ENCODE measurements around the gene DCAF5. TPM values are rescaled to one million over a fixed set of nuclear protein-coding genes. Genes with fewer than 3 reads are reported as not detected.

Gene DCAF5
- total and polyA plus RNA-seq, 2 of the 8 experiments (the other 6 are each of a cell fraction or from before 2014, with no cell fraction given), result 24.3 to 31.0 TPM

DNA sequence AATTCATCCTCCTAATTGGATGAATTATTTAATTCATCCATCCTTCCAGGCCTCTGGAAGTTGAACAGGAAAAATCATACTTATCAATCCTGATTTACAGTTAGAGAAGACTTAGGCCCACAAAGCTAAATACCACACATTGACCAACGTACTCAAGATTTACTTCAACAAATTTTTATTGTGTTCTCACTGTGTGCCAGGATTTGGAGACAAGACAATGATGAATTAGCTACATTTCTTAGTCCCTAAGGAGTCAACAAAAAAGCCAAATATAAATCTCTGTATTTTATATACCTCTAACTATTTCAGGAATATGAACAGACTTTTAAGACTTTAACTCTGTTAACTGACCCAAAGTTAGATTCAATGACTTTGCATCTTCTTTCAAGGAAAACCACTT is 63.9 kb downstream of the DCAF5 start:
- CTCF ChIA-PET (ENCODE audit: partially characterized antibody), result interaction anchor here (1.4 to 2.6 kb wide), 6 partner anchors 10 to 175 kb away, joined by 3 to 8 read pairs (median 4); no protein-coding TSS in a partner anchor
- Histone ChIP-seq H4K20me1 (replicated peaks in 1 of 2; ENCODE audit: control insufficient read depth in 1 of 2, insufficient read depth in 2 of 2, low read length in 2 of 2) (no peaks in the 10 kb centered on the region), H3K79me2 (ENCODE audit: control insufficient read depth in 1 of 2, insufficient read depth in 2 of 2, low read length in 2 of 2) (no peaks in the 10 kb centered on the region), H3K9ac (replicated peaks in 1 of 4; ENCODE audit: extremely low read depth in 1 of 4, low read depth in 3 of 4, low read length in 3 of 4) (no peak overlapping the region), H3K27ac (ENCODE audit: low read depth, low read length) (no peak overlapping the region), H4K5ac (ENCODE audit: insufficient read length, low read depth, low read length) (no peak overlapping the region), H3K14ac (ENCODE audit: insufficient read length) (no peak overlapping the region), H3K4me1 (replicated peaks in 1 of 4; ENCODE audit: control insufficient read depth in 3 of 4, insufficient read depth in 4 of 4, low read length in 3 of 4) (peaks cover 1 to 7% (median 3%) of the 10 kb centered on the region in 4 experiments; a peak in 4 of 7 replicates), H3K56ac (replicated peaks; ENCODE audit: insufficient read length, low read depth, low read length) (no peak overlapping the region), H3K23me2 (ENCODE audit: low read depth, low read length) (no peaks in the 10 kb centered on the region), H2BK5ac (ENCODE audit: low read depth, low read length) (no peak overlapping the region), H3K79me1 (ENCODE audit: low read depth, low read length) (no peaks in the 10 kb centered on the region), H2AK5ac (ENCODE audit: low read depth, low read length) (no peak overlapping the region), H4K8ac (ENCODE audit: extremely low read depth, insufficient read depth, low read length) (no peak overlapping the region), H3K36me3 (ENCODE audit: control insufficient read depth in 2 of 4, insufficient read depth in 4 of 4, low read length in 3 of 4) (peaks cover 4 to 10% (median 6%) of the 10 kb centered on the region in 4 experiments; a peak in 3 of 8 replicates), H3K4me3 (ENCODE audit: extremely low read depth in 1 of 4, insufficient read depth in 2 of 4, low read depth in 3 of 4, low read length in 4 of 4) (no peak overlapping the region), H3K18ac (ENCODE audit: extremely low read depth, low read length) (no peak overlapping the region), H2BK12ac (ENCODE audit: low read depth, low read length) (no peak overlapping the region), H2BK120ac (replicated peaks; ENCODE audit: low read depth, low read length) (no peak overlapping the region), H3K4ac (replicated peaks; ENCODE audit: insufficient read length, low read depth, low read length) (no peak overlapping the region), H2AFZ (ENCODE audit: low read length) (no peak overlapping the region), H2BK20ac (ENCODE audit: low read length) (no peak overlapping the region), H4K91ac (replicated peaks; ENCODE audit: insufficient read length, low read length) (no peak overlapping the region), H2BK15ac (ENCODE audit: low read length) (no peak overlapping the region), H3K23ac (ENCODE audit: insufficient read length) (no peak overlapping the region), H3K9me3 (ENCODE audit: insufficient read depth in 2 of 2, low read depth in 1 of 2, low read length in 1 of 2) (no peaks in the 10 kb centered on the region), H3K27me3 (replicated peaks in 1 of 4; ENCODE audit: control insufficient read depth in 3 of 4, extremely low read depth in 1 of 4, insufficient read depth in 3 of 4, low read length in 3 of 4) (no peaks in the 10 kb centered on the region), H3K4me2 (ENCODE audit: insufficient read depth in 1 of 2, low read depth in 2 of 2, low read length in 2 of 2) (no peak overlapping the region)
- DNase-seq (ENCODE audit: low read depth in 1 of 2, low spot score in 2 of 2) (no peak), FAIRE-seq (no peak)
- POLR2A ChIA-PET (ENCODE audit: partially characterized antibody), result no interaction called here
- 88% methylated on average over 1 of the region's 1 CpG; no CpG with 5 or more reads in 1 of the 2 experiments for WGBS, 2 experiments (ENCODE audit: extremely low coverage in 1 of 2, insufficient coverage in 1 of 2, insufficient read length in 1 of 2, insufficient replicate concordance in 2 of 2, low coverage in 1 of 2, low lambda C conversion rate in 2 of 2, missing lambda C conversion rate in 1 of 2)
- TF ChIP-seq ZNF274 (IDR thresholded peaks at IDR 0.05; ENCODE audit: borderline replicate concordance, extremely low read depth, low read length), result no peak
- TF ChIP-seq, protein P1, sequence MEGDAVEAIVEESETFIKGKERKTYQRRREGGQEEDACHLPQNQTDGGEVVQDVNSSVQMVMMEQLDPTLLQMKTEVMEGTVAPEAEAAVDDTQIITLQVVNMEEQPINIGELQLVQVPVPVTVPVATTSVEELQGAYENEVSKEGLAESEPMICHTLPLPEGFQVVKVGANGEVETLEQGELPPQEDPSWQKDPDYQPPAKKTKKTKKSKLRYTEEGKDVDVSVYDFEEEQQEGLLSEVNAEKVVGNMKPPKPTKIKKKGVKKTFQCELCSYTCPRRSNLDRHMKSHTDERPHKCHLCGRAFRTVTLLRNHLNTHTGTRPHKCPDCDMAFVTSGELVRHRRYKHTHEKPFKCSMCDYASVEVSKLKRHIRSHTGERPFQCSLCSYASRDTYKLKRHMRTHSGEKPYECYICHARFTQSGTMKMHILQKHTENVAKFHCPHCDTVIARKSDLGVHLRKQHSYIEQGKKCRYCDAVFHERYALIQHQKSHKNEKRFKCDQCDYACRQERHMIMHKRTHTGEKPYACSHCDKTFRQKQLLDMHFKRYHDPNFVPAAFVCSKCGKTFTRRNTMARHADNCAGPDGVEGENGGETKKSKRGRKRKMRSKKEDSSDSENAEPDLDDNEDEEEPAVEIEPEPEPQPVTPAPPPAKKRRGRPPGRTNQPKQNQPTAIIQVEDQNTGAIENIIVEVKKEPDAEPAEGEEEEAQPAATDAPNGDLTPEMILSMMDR (IDR thresholded peaks at IDR 0.05; ENCODE audit: control extremely low read depth in 1 of 3, insufficient read depth in 1 of 3, low read depth in 1 of 3, low read length in 3 of 3), result no peak
- no peak for TF ChIP-seq HDAC2 (IDR thresholded peaks at IDR 0.05; ENCODE audit: borderline replicate concordance in 1 of 2, low read depth in 2 of 2, low read length in 2 of 2)
- no peak for TF ChIP-seq YY1 (IDR thresholded peaks at IDR 0.05; ENCODE audit: low read depth, low read length)
- no peak for TF ChIP-seq SAP30 (IDR thresholded peaks at IDR 0.05; ENCODE audit: insufficient read depth, insufficient replicate concordance, low read length)
- no peak for TF ChIP-seq BACH1 (IDR thresholded peaks at IDR 0.05; ENCODE audit: low read length)
- TF ChIP-seq KDM5A (IDR thresholded peaks at IDR 0.05; ENCODE audit: low read length), result no peak
- TF ChIP-seq, protein P2, sequence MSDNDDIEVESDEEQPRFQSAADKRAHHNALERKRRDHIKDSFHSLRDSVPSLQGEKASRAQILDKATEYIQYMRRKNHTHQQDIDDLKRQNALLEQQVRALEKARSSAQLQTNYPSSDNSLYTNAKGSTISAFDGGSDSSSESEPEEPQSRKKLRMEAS (IDR thresholded peaks at IDR 0.05), result no peak
